Cardiac muscle cell (in vitro differentiated cells and primary cell): ENCODE data around the gene WASF1. TPM values are rescaled to one million over a fixed set of nuclear protein-coding genes. Genes with fewer than 3 reads are reported as not detected.

ENCODE experiments used
- DNase-seq, 2 donors: peaks; one replicate each; pipeline versions ENCODE4 v3.0.0 to v3.0.0-alpha.2; 2010 to 2017; ENCODE audit warnings: low read depth in 1 of 2, low spot score in 1 of 2
- H3K27ac ChIP-seq: fragments of 200-600 bp; sonication (generic); 2 replicates; pipeline ENCODE4 v1.5.1; 2016
- H3K27me3 ChIP-seq: fragments of 200-600 bp; sonication (generic); 2 replicates; pipeline ENCODE4 v1.6.0; 2016; ENCODE audit warnings: control low read depth
- H3K36me3 ChIP-seq: fragments of 200-600 bp; sonication (generic); 2 replicates; pipeline ENCODE4 v1.5.1; 2016; ENCODE audit warnings: control low read depth
- H3K4me1 ChIP-seq: fragments of 200-600 bp; sonication (generic); 2 replicates; pipeline ENCODE4 v1.8.1; 2017; ENCODE audit warnings: low read depth, mild to moderate bottlenecking, mixed run types
- H3K4me3 ChIP-seq: fragments of 200-600 bp; sonication (generic); 2 replicates; pipeline ENCODE4 v1.5.1; 2016; ENCODE audit warnings: mild to moderate bottlenecking
- H3K9me3 ChIP-seq: fragments of 200-600 bp; sonication (generic); 2 replicates; pipeline ENCODE4 v1.5.1; 2017; ENCODE audit warnings: low read depth, mild to moderate bottlenecking, control low read depth
- polyA plus RNA-seq: library from polyadenylated mRNA; unstranded; fragments of >200 nt; fragmentation: Nextera tagmentation; extraction: Ambion mirVana; gene quantifications from 2 replicates; pipeline ENCODE4 v1.2.1, GENCODE V29; 2016
- total RNA-seq: library from RNA; depleted of rRNA; stranded (reverse); fragments of >200 nt; gene quantifications from 2 replicates; pipeline ENCODE4 v1.2.3, GENCODE V29; 2016
- TF ChIP-seq, protein P1 (sequence below): IDR thresholded peaks from 2 replicates; pipeline ENCODE4 v1.5.1; 2012; ENCODE audit warnings: low read depth, mild to moderate bottlenecking, low read length

The WASF1 gene
- total and polyA plus RNA-seq, 2 experiments from 2014 or later: 46.3 to 70.9 TPM

DNA sequence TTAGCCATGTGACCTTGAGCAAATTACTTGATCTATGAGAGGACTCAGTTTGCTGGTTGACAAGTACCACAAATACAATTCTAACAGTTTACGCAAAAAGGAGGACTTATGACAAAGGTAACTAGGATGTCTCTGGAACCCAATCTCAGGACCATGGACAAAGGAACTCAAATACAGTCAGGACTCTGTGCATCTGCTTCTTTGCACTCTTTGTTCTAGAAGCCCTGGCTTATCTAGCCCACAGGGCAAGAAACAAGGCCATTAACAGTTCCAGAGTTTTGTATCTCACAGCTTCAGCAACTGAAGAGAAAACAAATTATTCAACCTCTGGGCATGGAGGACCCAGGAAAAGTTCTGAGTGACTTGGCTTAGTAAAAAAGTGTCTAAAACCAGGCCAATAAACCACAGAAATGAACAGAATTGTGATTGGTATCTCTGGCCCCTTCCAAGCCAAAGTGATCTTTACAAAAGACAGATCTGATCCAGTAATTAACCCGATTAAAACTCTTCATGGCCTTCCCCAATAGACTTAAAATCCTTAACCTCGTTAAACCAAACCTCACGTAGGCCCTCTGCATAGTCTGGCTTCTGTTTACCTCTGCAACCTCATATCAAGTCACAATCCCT lies 5.9 kb downstream of the WASF1 start:
- TF ChIP-seq, protein P1, sequence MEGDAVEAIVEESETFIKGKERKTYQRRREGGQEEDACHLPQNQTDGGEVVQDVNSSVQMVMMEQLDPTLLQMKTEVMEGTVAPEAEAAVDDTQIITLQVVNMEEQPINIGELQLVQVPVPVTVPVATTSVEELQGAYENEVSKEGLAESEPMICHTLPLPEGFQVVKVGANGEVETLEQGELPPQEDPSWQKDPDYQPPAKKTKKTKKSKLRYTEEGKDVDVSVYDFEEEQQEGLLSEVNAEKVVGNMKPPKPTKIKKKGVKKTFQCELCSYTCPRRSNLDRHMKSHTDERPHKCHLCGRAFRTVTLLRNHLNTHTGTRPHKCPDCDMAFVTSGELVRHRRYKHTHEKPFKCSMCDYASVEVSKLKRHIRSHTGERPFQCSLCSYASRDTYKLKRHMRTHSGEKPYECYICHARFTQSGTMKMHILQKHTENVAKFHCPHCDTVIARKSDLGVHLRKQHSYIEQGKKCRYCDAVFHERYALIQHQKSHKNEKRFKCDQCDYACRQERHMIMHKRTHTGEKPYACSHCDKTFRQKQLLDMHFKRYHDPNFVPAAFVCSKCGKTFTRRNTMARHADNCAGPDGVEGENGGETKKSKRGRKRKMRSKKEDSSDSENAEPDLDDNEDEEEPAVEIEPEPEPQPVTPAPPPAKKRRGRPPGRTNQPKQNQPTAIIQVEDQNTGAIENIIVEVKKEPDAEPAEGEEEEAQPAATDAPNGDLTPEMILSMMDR: no peak
- Histone ChIP-seq H3K4me3 (no peak overlapping the region), H3K4me1 (peaks cover 8% of the 10 kb centered on the region), H3K9me3 (no peaks in the 10 kb centered on the region), H3K27me3 (no peaks in the 10 kb centered on the region), H3K27ac (no peak overlapping the region), H3K36me3 (no peaks in the 10 kb centered on the region)
- peak in 1 of 2 donors; percentile 35 for DNase-seq

DNA sequence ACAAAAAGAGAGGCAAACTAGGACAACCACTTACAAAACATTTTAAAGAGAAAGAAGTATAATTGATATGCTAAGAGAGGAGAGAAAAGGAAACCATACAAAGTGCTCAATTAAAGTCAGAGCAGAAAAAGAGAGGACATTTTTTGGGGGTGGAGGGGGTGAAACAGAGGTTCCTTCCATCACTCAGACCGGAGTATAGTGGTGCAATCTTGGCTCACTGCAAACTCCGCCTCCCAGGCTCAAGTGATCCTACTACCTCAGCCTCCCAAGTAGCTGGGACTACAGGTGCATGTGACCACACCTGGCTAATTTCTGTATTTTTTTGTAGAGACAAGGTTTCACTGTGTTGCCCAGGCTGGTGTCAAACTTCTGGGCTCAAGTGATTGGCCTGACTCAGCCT lies 9.4 kb downstream of the WASF1 start:
- TF ChIP-seq, protein P1: no peak
- H3K4me1 ChIP-seq: peaks cover 7% of the 10 kb centered on the region
- no peak overlapping the region for H3K4me3 ChIP-seq
- H3K27me3 ChIP-seq: no peaks in the 10 kb centered on the region
- DNase-seq: no peak
- H3K9me3 ChIP-seq: no peaks in the 10 kb centered on the region
- no peak overlapping the region for H3K27ac ChIP-seq
- H3K36me3 ChIP-seq: no peaks in the 10 kb centered on the region

GRCh38 chr6:110158479-110158878 lies 21.0 kb downstream of the WASF1 start:
- H3K36me3 ChIP-seq: no peaks in the 10 kb centered on the region
- TF ChIP-seq, protein P1: no peak
- no peaks in the 10 kb centered on the region for H3K27me3 ChIP-seq
- H3K27ac ChIP-seq: no peak overlapping the region
- no peaks in the 10 kb centered on the region for H3K9me3 ChIP-seq
- H3K4me3 ChIP-seq: no peak overlapping the region
- H3K4me1 ChIP-seq: no peaks in the 10 kb centered on the region
- no peak for DNase-seq

- DNase-seq: no peak
- no peaks in the 10 kb centered on the region for H3K36me3 ChIP-seq
- no peaks in the 10 kb centered on the region for H3K9me3 ChIP-seq
- no peak overlapping the region for H3K4me3 ChIP-seq
- H3K4me1 ChIP-seq: no peaks in the 10 kb centered on the region
- H3K27me3 ChIP-seq: no peaks in the 10 kb centered on the region
- H3K27ac ChIP-seq: no peak overlapping the region
- TF ChIP-seq, protein P1: no peak
These were observed 31.6 kb downstream of the WASF1 start for GRCh38 chr6:110147870-110148269.

GRCh38 chr6:110140650-110141049 lies 38.8 kb downstream of the WASF1 start:
- H3K4me3 ChIP-seq: no peak overlapping the region
- H3K9me3 ChIP-seq: no peaks in the 10 kb centered on the region
- TF ChIP-seq, protein P1: no peak
- DNase-seq: peak in 1 of 2 donors; percentile 66
- H3K27ac ChIP-seq: no peak overlapping the region
- H3K27me3 ChIP-seq: no peaks in the 10 kb centered on the region
- no peaks in the 10 kb centered on the region for H3K36me3 ChIP-seq
- no peaks in the 10 kb centered on the region for H3K4me1 ChIP-seq
